H9 (cell line): ENCODE data around the gene CDH4. TPM values are rescaled to one million over a fixed set of nuclear protein-coding genes. Genes with fewer than 3 reads are reported as not detected.

Source experiments
- DNase-seq: peaks from one replicate; pipeline ENCODE4 v3.0.0-alpha.2; 2017
- H2AFZ ChIP-seq: one replicate; pipeline ENCODE4 v1.6.1; 2013; ENCODE audit warnings: mild to moderate bottlenecking, low read length, control low read depth, moderate library complexity
- H2AK5ac ChIP-seq: 2 replicates; pipeline ENCODE4 v1.6.1; 2013; ENCODE audit warnings: low read length, control low read depth, mixed read lengths; ENCODE audit not compliant: insufficient read length
- H2BK120ac ChIP-seq: one replicate; pipeline ENCODE4 v1.6.1; 2013; ENCODE audit warnings: low read depth, mild to moderate bottlenecking, low read length, control low read depth, inconsistent platforms; ENCODE audit not compliant: poor library complexity, severe bottlenecking
- H2BK12ac ChIP-seq: 2 replicates; pipeline ENCODE4 v1.6.1; 2013; ENCODE audit warnings: low read length, control low read depth, mixed read lengths, low read depth; ENCODE audit not compliant: insufficient read length
- H2BK15ac ChIP-seq: 2 replicates; pipeline ENCODE4 v1.6.1; 2013; ENCODE audit warnings: low read depth, low read length, control low read depth
- H2BK20ac ChIP-seq: one replicate; pipeline ENCODE4 v1.6.1; 2013; ENCODE audit warnings: low read depth, mild to moderate bottlenecking, low read length, control low read depth, inconsistent platforms; ENCODE audit not compliant: poor library complexity, severe bottlenecking
- H2BK5ac ChIP-seq: 2 replicates; pipeline ENCODE4 v1.6.1; 2013; ENCODE audit warnings: low read length, control low read depth, mixed read lengths; ENCODE audit not compliant: insufficient read length
- H3K14ac ChIP-seq: 2 replicates; pipeline ENCODE4 v1.6.1; 2013; ENCODE audit warnings: low read length, control low read depth; ENCODE audit not compliant: insufficient read depth
- H3K18ac ChIP-seq: 2 replicates; pipeline ENCODE4 v1.6.1; 2013; ENCODE audit warnings: low read depth, mild to moderate bottlenecking, mixed read lengths, low read length, control low read depth; ENCODE audit not compliant: insufficient read length
- H3K23ac ChIP-seq: 2 replicates; pipeline ENCODE4 v1.6.1; 2013; ENCODE audit warnings: low read length, control low read depth, mixed read lengths, low read depth; ENCODE audit not compliant: insufficient read length
- H3K23me2 ChIP-seq: 2 replicates; pipeline ENCODE4 v1.6.1; 2013; ENCODE audit warnings: low read depth, mild to moderate bottlenecking, mixed read lengths, low read length, control low read depth; ENCODE audit not compliant: insufficient read length, poor library complexity, severe bottlenecking
- H3K27ac ChIP-seq: 2 replicates; pipeline ENCODE4 v1.5.1; 2013; ENCODE audit warnings: low read length, control low read depth, mixed read lengths, low read depth; ENCODE audit not compliant: insufficient read length
- H3K27me3 ChIP-seq: 2 replicates; pipeline ENCODE4 v1.6.1; 2013; ENCODE audit warnings: low read length, control low read depth, inconsistent platforms; ENCODE audit not compliant: insufficient read depth
- H3K4ac ChIP-seq: 2 replicates; pipeline ENCODE4 v1.6.1; 2013; ENCODE audit warnings: low read depth, mild to moderate bottlenecking, control low read depth, inconsistent platforms, low read length, moderate library complexity
- H3K4me1 ChIP-seq: 2 replicates; pipeline ENCODE4 v1.6.1; 2013; ENCODE audit warnings: low read length, control low read depth, inconsistent platforms; ENCODE audit not compliant: insufficient read depth
- H3K4me2 ChIP-seq: 2 replicates; pipeline ENCODE4 v1.6.1; 2013; ENCODE audit warnings: low read length, control low read depth, mixed read lengths; ENCODE audit not compliant: insufficient read length, insufficient read depth
- H3K56ac ChIP-seq: 2 replicates; pipeline ENCODE4 v1.6.1; 2013; ENCODE audit warnings: low read depth, mild to moderate bottlenecking, mixed read lengths, low read length, control low read depth; ENCODE audit not compliant: insufficient read length
- H3K79me1 ChIP-seq: 2 replicates; pipeline ENCODE4 v1.6.1; 2013; ENCODE audit warnings: low read depth, mild to moderate bottlenecking, moderate library complexity, low read length, control low read depth, inconsistent platforms; ENCODE audit not compliant: insufficient read depth, poor library complexity, severe bottlenecking
- H3K79me2 ChIP-seq: 2 replicates; pipeline ENCODE4 v1.6.1; 2013; ENCODE audit warnings: low read length, control low read depth, inconsistent platforms; ENCODE audit not compliant: insufficient read depth
- H3K9ac ChIP-seq: 2 replicates; pipeline ENCODE4 v1.6.1; 2013; ENCODE audit warnings: low read length, control low read depth, mixed read lengths; ENCODE audit not compliant: insufficient read length; ENCODE audit errors: extremely low read depth
- H3K9me3 ChIP-seq: one replicate; pipeline ENCODE4 v1.6.1; 2013; ENCODE audit warnings: low read depth, low read length, inconsistent platforms; ENCODE audit not compliant: control insufficient read depth
- H3T11ph ChIP-seq: one replicate; pipeline ENCODE4 v1.6.1; 2013; ENCODE audit warnings: mild to moderate bottlenecking, low read length, control low read depth, inconsistent platforms
- H4K20me1 ChIP-seq: one replicate; pipeline ENCODE4 v1.6.1; 2013; ENCODE audit not compliant: control insufficient read depth, insufficient read length, insufficient read depth
- H4K5ac ChIP-seq: 2 replicates; pipeline ENCODE4 v1.6.1; 2013; ENCODE audit warnings: low read depth, mild to moderate bottlenecking, mixed read lengths, low read length, control low read depth; ENCODE audit not compliant: insufficient read length
- H4K8ac ChIP-seq: replicated peaks from 2 replicates; pipeline ENCODE4 v1.6.1; 2013; ENCODE audit warnings: low read length, control low read depth, mixed read lengths, low read depth; ENCODE audit not compliant: insufficient read length
- H4K91ac ChIP-seq: 2 replicates; pipeline ENCODE4 v1.6.1; 2013; ENCODE audit warnings: low read depth, mild to moderate bottlenecking, moderate library complexity, mixed read lengths, low read length, control low read depth; ENCODE audit not compliant: insufficient read length
- H3K27ac Mint-ChIP-seq, 3 experiments: 2 replicates in 2 of 3; 3 replicates in 1 of 3; pipeline ENCODE4 v1.8.0; 2020 to 2021; ENCODE audit warnings: mixed read lengths in 3 of 3, mild to moderate bottlenecking in 1 of 3, moderate library complexity in 1 of 3
- H3K27me3 Mint-ChIP-seq: 2 replicates; pipeline ENCODE4 v1.8.0; 2021; ENCODE audit warnings: low read depth, mild to moderate bottlenecking, moderate library complexity, mixed read lengths
- H3K36me3 Mint-ChIP-seq, 3 experiments: 2 replicates in 2 of 3; 3 replicates in 1 of 3; pipeline ENCODE4 v1.8.0; 2020 to 2021; ENCODE audit warnings: low read depth in 3 of 3, mixed read lengths in 3 of 3; ENCODE audit not compliant: insufficient read depth in 1 of 3
- H3K4me1 Mint-ChIP-seq, 2 experiments: 2 replicates each; pipeline ENCODE4 v1.8.0; 2020; ENCODE audit warnings: mixed read lengths in 2 of 2
- H3K4me3 Mint-ChIP-seq, 2 experiments: 2 replicates in 1 of 2; 3 replicates in 1 of 2; pipeline ENCODE4 v1.8.0; 2020 to 2021; ENCODE audit warnings: mild to moderate bottlenecking in 2 of 2, mixed read lengths in 2 of 2, moderate library complexity in 1 of 2
- H3K9me3 Mint-ChIP-seq, 2 experiments: 2 replicates in 1 of 2; 3 replicates in 1 of 2; pipeline ENCODE4 v1.8.0; 2020; ENCODE audit warnings: mild to moderate bottlenecking in 2 of 2, mixed read lengths in 2 of 2, moderate library complexity in 1 of 2
- WGBS: extraction: QIAGEN DNeasy Blood & Tissue Kit; methylation state at CpG from one replicate; pipeline ENCODE4 v1.1.7; 2013; ENCODE audit warnings: missing lambda C conversion rate, low lambda C conversion rate, mixed read lengths; ENCODE audit not compliant: insufficient read length; ENCODE audit errors: extremely low coverage; 5-methylcytosine and 5-hydroxymethylcytosine counted together
- total RNA-seq: library from RNA; stranded (reverse); gene quantifications from 2 replicates; pipeline ENCODE4 v1.2.1, GENCODE V29; 2021
- TF ChIP-seq, protein P1 (sequence below): fragments of 200-600 bp; sonication (generic); conservative IDR thresholded peaks from 3 replicates; pipeline ENCODE4 v1.8.0; 2021; ENCODE audit warnings: antibody characterized with exemption, mild to moderate bottlenecking

CDH4 gene
- total RNA-seq, 1 experiment from 2014 or later, result 3.0 TPM

DNA sequence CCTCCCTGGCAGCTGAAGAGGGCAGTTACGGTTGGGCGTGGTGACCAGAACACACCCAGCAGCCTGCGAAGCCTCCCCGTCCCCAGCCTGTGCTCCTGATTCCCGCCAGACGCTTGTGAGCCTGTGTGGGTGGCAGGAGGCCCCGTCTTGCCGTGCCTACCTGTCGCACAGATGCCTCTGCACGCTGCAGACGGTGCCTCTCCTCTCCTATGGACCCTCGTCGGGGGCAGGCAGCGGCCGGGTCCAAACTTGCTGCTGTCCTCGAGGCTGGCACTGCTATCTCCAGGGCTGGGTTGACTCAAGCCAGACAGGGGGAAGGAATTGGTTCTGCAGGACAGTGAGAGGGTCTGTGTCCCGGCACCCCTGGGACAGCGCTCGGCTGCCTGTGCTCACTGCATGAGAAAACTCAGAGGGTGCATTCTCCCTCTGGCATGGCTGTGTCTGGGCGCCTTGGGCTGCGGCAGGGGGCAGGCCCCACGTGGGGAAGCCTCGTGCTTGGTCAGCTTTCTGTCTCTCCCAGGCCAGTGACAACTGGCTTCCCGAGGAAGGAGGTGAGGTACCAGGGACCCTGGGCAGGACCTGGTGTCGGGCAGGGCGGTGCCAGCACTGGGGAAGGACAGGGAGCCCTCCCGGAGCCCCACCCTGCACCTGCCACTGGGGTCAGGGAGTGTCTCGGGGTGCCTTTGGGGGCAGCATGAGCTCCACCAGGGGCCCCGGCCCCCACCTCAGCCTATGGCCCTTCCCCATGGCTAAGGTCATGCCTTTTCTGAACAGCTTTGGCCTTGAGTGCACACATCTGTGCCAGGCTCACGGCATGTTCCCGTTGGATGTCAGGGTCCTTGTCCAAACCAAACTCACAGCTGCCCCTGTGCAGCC, 686.1 kb downstream of the CDH4 start:
- H3K18ac ChIP-seq, result no peak overlapping the region
- H3T11ph ChIP-seq, result no peak overlapping the region
- no peaks in the 10 kb centered on the region for H3K9me3 ChIP-seq
- no peak overlapping the region for H2BK120ac ChIP-seq
- no peak overlapping the region for H2BK20ac ChIP-seq
- H2BK15ac ChIP-seq, result no peak overlapping the region
- H2BK5ac ChIP-seq, result no peak overlapping the region
- no peak overlapping the region for H3K23ac ChIP-seq
- no peak overlapping the region for H4K5ac ChIP-seq
- H3K27ac Mint-ChIP-seq, result no peak overlapping the region
- H3K4ac ChIP-seq, result no peak overlapping the region
- H3K4me1 Mint-ChIP-seq, result peaks cover 13 to 31% of the 10 kb centered on the region in 2 experiments
- H2AK5ac ChIP-seq, result no peak overlapping the region
- H3K9ac ChIP-seq, result no peak overlapping the region
- no peaks in the 10 kb centered on the region for H3K79me1 ChIP-seq
- no peak overlapping the region for H3K27ac ChIP-seq
- no peak overlapping the region for H4K91ac ChIP-seq
- H3K27me3 ChIP-seq, result no peaks in the 10 kb centered on the region
- no peak overlapping the region for H3K56ac ChIP-seq
- no peaks in the 10 kb centered on the region for H4K20me1 ChIP-seq
- no peak overlapping the region for H4K8ac ChIP-seq
- WGBS, result no CpG with 5 or more reads among the region's 31 CpGs
- no peak overlapping the region for H3K4me3 Mint-ChIP-seq
- TF ChIP-seq, protein P1, sequence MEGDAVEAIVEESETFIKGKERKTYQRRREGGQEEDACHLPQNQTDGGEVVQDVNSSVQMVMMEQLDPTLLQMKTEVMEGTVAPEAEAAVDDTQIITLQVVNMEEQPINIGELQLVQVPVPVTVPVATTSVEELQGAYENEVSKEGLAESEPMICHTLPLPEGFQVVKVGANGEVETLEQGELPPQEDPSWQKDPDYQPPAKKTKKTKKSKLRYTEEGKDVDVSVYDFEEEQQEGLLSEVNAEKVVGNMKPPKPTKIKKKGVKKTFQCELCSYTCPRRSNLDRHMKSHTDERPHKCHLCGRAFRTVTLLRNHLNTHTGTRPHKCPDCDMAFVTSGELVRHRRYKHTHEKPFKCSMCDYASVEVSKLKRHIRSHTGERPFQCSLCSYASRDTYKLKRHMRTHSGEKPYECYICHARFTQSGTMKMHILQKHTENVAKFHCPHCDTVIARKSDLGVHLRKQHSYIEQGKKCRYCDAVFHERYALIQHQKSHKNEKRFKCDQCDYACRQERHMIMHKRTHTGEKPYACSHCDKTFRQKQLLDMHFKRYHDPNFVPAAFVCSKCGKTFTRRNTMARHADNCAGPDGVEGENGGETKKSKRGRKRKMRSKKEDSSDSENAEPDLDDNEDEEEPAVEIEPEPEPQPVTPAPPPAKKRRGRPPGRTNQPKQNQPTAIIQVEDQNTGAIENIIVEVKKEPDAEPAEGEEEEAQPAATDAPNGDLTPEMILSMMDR, result no peak
- DNase-seq, result no peak
- no peaks in the 10 kb centered on the region for H3K4me1 ChIP-seq
- H3K14ac ChIP-seq, result peak overlapping the region; percentile 4; the same call in 1 of the 2 replicates
- H3K36me3 Mint-ChIP-seq, result no peaks in the 10 kb centered on the region; a peak in 1 of 7 replicates
- H3K9me3 Mint-ChIP-seq, result no peaks in the 10 kb centered on the region; a peak in 1 of 5 replicates
- H2AFZ ChIP-seq, result no peak overlapping the region
- no peaks in the 10 kb centered on the region for H3K23me2 ChIP-seq
- H3K4me2 ChIP-seq, result no peak overlapping the region
- no peaks in the 10 kb centered on the region for H3K79me2 ChIP-seq
- no peak overlapping the region for H2BK12ac ChIP-seq
- H3K27me3 Mint-ChIP-seq, result no peaks in the 10 kb centered on the region; the same call in 1 of the 2 replicates
